Limb (tissue), 2 donors: ENCODE results near the gene SERP2.

Experiments used
- DNase-seq, 2 donors: peaks; one replicate each; pipeline ENCODE4 v3.0.0-alpha.2; 2016; ENCODE audit errors: extremely low spot score in 2 of 2

The SERP2 gene

GRCh38 chr13:44388427-44389059, 14.9 kb downstream of the SERP2 start:
- DNase-seq = no peak

- no peak for DNase-seq
These were observed 15.5 kb downstream of the SERP2 start for GRCh38 chr13:44389060-44389666.

- DNase-seq = peak in 1 of 2 donors; percentile 45
These were observed 16.3 kb downstream of the SERP2 start for GRCh38 chr13:44389876-44390275.

- DNase-seq = no peak
These were observed 19.8 kb downstream of the SERP2 start for GRCh38 chr13:44393391-44393790.

GRCh38 chr13:44394658-44395057, 21.0 kb downstream of the SERP2 start:
- no peak for DNase-seq

- DNase-seq = no peak
These were observed 22.5 kb downstream of the SERP2 start for GRCh38 chr13:44395976-44396694.

- peak in 1 of 2 donors; percentile 40 for DNase-seq
These were observed 23.3 kb downstream of the SERP2 start for GRCh38 chr13:44396701-44397580.

GRCh38 chr13:44397766-44398223, 24.2 kb downstream of the SERP2 start:
- DNase-seq = no peak

- DNase-seq = no peak
These were observed 25.0 kb downstream of the SERP2 start for GRCh38 chr13:44398606-44399005.

- DNase-seq = no peak
These were observed 25.4 kb downstream of the SERP2 start for GRCh38 chr13:44399074-44399473.

- DNase-seq = no peak
These were observed 27.1 kb downstream of the SERP2 start for GRCh38 chr13:44400736-44401135.

- DNase-seq = no peak
These were observed 28.0 kb downstream of the SERP2 start for GRCh38 chr13:44401577-44401976.

- DNase-seq = no peak
These were observed 29.3 kb downstream of the SERP2 start for GRCh38 chr13:44402899-44403445.

- DNase-seq = peak in 1 of 2 donors; percentile 53
These were observed 29.9 kb downstream of the SERP2 start for GRCh38 chr13:44403461-44404056.

GRCh38 chr13:44404261-44405132, 30.9 kb downstream of the SERP2 start:
- no peak for DNase-seq

- DNase-seq = no peak
These were observed 33.0 kb downstream of the SERP2 start for GRCh38 chr13:44406617-44407016.

- no peak for DNase-seq
These were observed 33.8 kb downstream of the SERP2 start for GRCh38 chr13:44407379-44407778.

GRCh38 chr13:44407891-44408290, 34.3 kb downstream of the SERP2 start:
- DNase-seq = no peak

- DNase-seq = no peak
These were observed 36.0 kb downstream of the SERP2 start for GRCh38 chr13:44409595-44409994.

GRCh38 chr13:44410328-44410859, 36.8 kb downstream of the SERP2 start:
- DNase-seq = no peak
